HAP-1 (cell line): Measurements from ENCODE around the gene RNASE7.
A peak's percentile ranks its signal among the peaks of the same experiment; 100 is the strongest.

Experiments used
- DNase-seq, 2 experiments: peaks; one replicate each; pipeline ENCODE4 v3.0.0-alpha.2; 2016 to 2020; ENCODE audit warnings: low spot score in 2 of 2
- H3K27me3 ChIP-seq: fragments of 250-450 bp; sonication (Bioruptor Pico); 2 replicates; pipeline ENCODE4 v1.5.1; 2020; ENCODE audit warnings: low read depth, mild to moderate bottlenecking, moderate library complexity
- H3K36me3 ChIP-seq: fragments of 250-450 bp; sonication (Bioruptor Pico); replicated peaks from 2 replicates; pipeline ENCODE4 v1.5.1; 2020; ENCODE audit warnings: mild to moderate bottlenecking
- H3K4me1 ChIP-seq: fragments of 250-450 bp; sonication (Bioruptor Pico); 2 replicates; pipeline ENCODE4 v1.5.1; 2020; ENCODE audit warnings: mild to moderate bottlenecking
- H3K4me3 ChIP-seq: fragments of 250-450 bp; sonication (Bioruptor Pico); 2 replicates; pipeline ENCODE4 v1.5.1; 2020; ENCODE audit warnings: mild to moderate bottlenecking, moderate library complexity
- H3K9me3 ChIP-seq: fragments of 250-450 bp; sonication (Bioruptor Pico); 2 replicates; pipeline ENCODE4 v1.5.1; 2020; ENCODE audit warnings: mild to moderate bottlenecking, moderate library complexity
- in situ Hi-C: fragments of 300-500 bp; cut with MboI; formaldehyde crosslinking; loops from 3 replicates; pipeline ENCODE4 v1.14.3; 2020; ENCODE audit warnings: low sequenced_read_pairs, inconsistent platforms, mixed read lengths

The RNASE7 gene

DNA sequence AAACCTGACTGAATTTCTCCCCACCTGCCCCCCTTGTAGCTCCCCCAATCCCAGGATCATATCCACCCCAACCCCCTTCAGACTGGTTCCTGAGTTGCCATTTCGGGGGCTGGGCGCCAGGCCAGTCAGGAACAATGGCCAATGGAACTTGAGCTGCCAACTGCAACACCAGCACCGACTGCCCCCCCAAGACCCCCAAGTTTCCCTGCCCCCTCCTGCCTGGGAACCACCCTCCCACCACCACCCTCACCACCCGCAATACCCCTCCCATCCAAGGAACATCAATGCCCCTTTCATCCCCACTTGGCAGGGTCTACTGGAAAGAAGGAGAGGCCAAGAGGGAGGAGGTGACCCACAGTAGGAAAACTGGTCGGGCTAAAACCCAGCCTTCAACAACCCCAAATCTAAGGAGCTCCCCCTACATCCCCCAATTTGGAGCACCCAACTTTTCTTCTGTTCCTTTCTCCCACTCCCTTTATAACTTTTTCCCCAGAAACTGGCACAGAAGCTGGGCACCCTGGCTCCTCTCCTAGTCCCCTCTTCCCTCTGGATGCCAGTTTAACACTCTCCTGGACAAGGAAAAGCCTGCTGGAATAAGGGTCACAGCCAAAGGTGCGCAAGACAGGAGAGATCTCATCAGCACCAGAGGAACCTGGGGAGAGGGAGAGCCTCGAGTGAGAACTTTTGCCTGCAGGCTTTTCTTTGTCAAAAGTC lies 15.7 kb upstream of the RNASE7 start:
- Histone ChIP-seq H3K9me3 (no peaks in the 10 kb centered on the region), H3K27me3 (no peaks in the 10 kb centered on the region), H3K36me3 (no peaks in the 10 kb centered on the region; the same call in 1 of the 2 replicates), H3K4me1 (peaks cover 5% of the 10 kb centered on the region), H3K4me3 (no peak overlapping the region)
- in situ Hi-C loops, result no loop called here
- DNase-seq, result no peak

GRCh38 chr14:21026988-21027315 lies 15.2 kb upstream of the RNASE7 start:
- no peak overlapping the region for H3K4me3 ChIP-seq
- in situ Hi-C loops, result no loop called here
- no peaks in the 10 kb centered on the region for H3K27me3 ChIP-seq
- no peaks in the 10 kb centered on the region for H3K9me3 ChIP-seq
- H3K36me3 ChIP-seq, result no peaks in the 10 kb centered on the region
- DNase-seq, result no peak
- H3K4me1 ChIP-seq, result peaks cover 5% of the 10 kb centered on the region

DNA sequence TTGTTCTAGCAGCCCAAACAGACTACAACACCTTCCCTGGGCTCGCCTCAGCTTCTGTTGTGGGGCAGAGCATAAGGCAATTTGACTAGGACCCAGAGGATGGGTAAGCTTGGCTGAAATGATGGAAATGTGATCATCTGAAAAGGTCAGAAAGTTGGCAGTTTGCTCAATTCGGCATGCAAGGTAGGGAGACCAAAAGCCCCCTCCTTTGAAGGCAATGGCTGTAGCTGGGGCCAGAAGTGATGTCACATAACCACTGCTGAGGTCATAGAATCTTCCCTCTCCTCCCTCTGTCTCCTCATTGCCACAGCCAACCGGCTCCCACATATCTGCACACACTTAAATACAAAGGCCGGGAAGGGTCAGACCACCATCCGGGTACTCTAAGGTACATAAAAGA lies 12.2 kb upstream of the RNASE7 start, which contains the start of gene TPPP2:
TSS of gene TPPP2 (plus strand) at position 301 of the 400 bp plus-strand sequence. CDS start 365 bp downstream, outside the sequence.
- no peaks in the 10 kb centered on the region for H3K27me3 ChIP-seq
- in situ Hi-C loops, result no loop called here
- H3K36me3 ChIP-seq, result no peaks in the 10 kb centered on the region
- no peak within 1 kb of the TSS for H3K4me3 ChIP-seq
- DNase-seq, result no peak
- no peaks in the 10 kb centered on the region for H3K9me3 ChIP-seq
- no peaks in the 10 kb centered on the region for H3K4me1 ChIP-seq

GRCh38 chr14:21030531-21030930 lies 11.6 kb upstream of the RNASE7 start:
- no peaks in the 10 kb centered on the region for H3K36me3 ChIP-seq
- in situ Hi-C loops, result no loop called here
- H3K9me3 ChIP-seq, result no peaks in the 10 kb centered on the region
- DNase-seq, result no peak
- no peaks in the 10 kb centered on the region for H3K4me1 ChIP-seq
- H3K4me3 ChIP-seq, result no peak overlapping the region
- no peaks in the 10 kb centered on the region for H3K27me3 ChIP-seq

GRCh38 chr14:21032326-21033132 lies 9.6 kb upstream of the RNASE7 start:
- Histone ChIP-seq H3K9me3 (no peaks in the 10 kb centered on the region), H3K4me3 (no peak overlapping the region), H3K36me3 (no peaks in the 10 kb centered on the region), H3K27me3 (no peaks in the 10 kb centered on the region), H3K4me1 (no peaks in the 10 kb centered on the region)
- no peak for DNase-seq
- in situ Hi-C loops, result no loop called here

DNA sequence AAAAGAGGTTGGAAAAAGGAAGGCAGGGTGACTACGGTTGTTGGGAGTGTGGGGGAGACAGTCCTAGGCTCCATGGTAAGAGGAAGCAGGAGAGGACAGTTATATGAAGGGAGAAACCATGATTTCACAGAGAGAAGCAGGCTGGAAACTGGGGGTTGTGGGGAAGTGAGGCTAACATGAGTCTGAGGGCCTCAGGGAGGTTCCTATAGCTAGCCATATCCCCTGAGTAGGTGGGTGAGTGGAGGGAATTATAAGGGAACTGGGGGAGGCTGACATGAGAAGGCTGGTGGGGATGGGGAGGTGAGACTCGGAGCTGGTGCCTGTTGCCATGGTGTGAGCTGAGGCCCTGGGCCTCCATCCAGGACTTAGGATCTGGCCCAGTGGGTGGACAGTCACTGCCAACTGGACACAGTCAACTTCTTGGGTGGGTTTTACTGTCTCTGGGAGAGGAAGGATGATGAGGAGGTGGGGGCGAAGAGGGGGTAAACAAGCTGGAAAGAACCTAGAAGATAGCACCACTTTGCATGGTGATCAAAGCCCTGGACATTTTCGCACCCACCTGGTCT lies 8.9 kb upstream of the RNASE7 start:
- H3K4me3 ChIP-seq, result no peak overlapping the region
- no peaks in the 10 kb centered on the region for H3K36me3 ChIP-seq
- H3K9me3 ChIP-seq, result no peaks in the 10 kb centered on the region
- no peak for DNase-seq
- in situ Hi-C loops, result no loop called here
- H3K4me1 ChIP-seq, result no peaks in the 10 kb centered on the region
- no peaks in the 10 kb centered on the region; the same call in none of the 2 replicates for H3K27me3 ChIP-seq

DNA sequence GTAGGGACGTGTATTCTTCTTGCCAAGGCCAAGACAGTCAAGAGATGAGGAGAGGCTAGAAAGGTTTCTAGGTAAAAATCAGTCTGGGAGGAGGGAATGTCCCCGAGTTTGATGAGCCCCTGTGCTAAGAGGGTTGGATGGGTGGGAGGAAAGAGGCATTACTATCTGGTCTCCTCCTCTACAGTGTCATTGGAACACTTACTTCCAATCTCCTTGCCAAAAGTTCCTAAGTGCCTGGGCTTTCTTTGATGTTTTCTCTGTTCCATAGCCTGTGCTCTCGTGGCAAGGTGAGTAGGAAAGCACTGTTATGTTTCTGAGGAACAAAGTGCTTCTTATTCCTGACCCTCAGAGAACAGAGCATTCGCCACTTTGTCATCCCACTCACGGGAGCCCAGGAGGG lies 7.5 kb upstream of the RNASE7 start, which contains the start of gene RNASE13:
TSS of gene RNASE13 (minus strand) at position 101 of the 400 bp plus-strand sequence. CDS start 519 bp downstream, outside the sequence.
- no peaks in the 10 kb centered on the region for H3K9me3 ChIP-seq
- in situ Hi-C loops, result no loop called here
- H3K4me1 ChIP-seq, result no peaks in the 10 kb centered on the region
- H3K27me3 ChIP-seq, result no peaks in the 10 kb centered on the region; the same call in none of the 2 replicates
- no peaks in the 10 kb centered on the region for H3K36me3 ChIP-seq
- DNase-seq, result no peak
- H3K4me3 ChIP-seq, result no peak within 1 kb of the TSS

DNA sequence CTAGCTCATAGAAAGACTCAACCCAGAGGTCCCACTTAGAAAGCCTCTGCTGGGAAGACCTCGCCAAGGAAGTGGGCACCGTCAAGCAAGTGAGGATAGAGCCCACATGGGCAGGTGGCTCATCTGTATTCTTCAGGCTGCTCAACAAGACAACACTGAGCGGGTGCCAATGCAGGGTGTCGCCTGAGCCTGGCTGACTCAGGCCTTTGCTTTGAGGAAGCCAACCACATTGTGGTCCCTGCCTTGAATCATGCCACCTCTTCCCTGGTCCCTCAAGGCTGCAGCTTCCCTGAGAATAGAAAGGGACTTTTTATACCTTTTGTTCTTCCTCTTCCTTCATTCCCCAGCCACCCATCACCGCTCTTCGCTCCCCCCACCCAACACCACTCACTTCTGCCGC lies 5.4 kb upstream of the RNASE7 start:
- no peak for DNase-seq
- Histone ChIP-seq H3K27me3 (no peaks in the 10 kb centered on the region; the same call in none of the 2 replicates), H3K4me1 (no peaks in the 10 kb centered on the region), H3K4me3 (no peak overlapping the region), H3K36me3 (no peaks in the 10 kb centered on the region), H3K9me3 (no peaks in the 10 kb centered on the region)
- in situ Hi-C loops, result no loop called here

- H3K4me1 ChIP-seq, result no peaks in the 10 kb centered on the region
- in situ Hi-C loops, result no loop called here
- no peaks in the 10 kb centered on the region for H3K36me3 ChIP-seq
- no peak overlapping the region for H3K4me3 ChIP-seq
- DNase-seq, result no peak
- H3K9me3 ChIP-seq, result no peaks in the 10 kb centered on the region
- H3K27me3 ChIP-seq, result no peaks in the 10 kb centered on the region; the same call in none of the 2 replicates
Observed at GRCh38 chr14:21037156-21037555, 5.0 kb upstream of the RNASE7 start.

GRCh38 chr14:21038441-21039422 lies 3.4 kb upstream of the RNASE7 start:
- H3K36me3 ChIP-seq, result no peaks in the 10 kb centered on the region
- no peak overlapping the region for H3K4me3 ChIP-seq
- in situ Hi-C loops, result no loop called here

GRCh38 chr14:21039585-21040369 lies 2.4 kb upstream of the RNASE7 start:
- in situ Hi-C loops, result no loop called here
- peaks cover 3% of the 10 kb centered on the region for H3K27me3 ChIP-seq
- H3K4me3 ChIP-seq, result no peak overlapping the region
- no peaks in the 10 kb centered on the region for H3K9me3 ChIP-seq
- H3K36me3 ChIP-seq, result no peaks in the 10 kb centered on the region
- H3K4me1 ChIP-seq, result no peaks in the 10 kb centered on the region
- DNase-seq, result peak; percentile 50 to 73

More at GRCh38 chr14:21038441-21039422, 3.4 kb upstream of the RNASE7 start:
- Histone ChIP-seq H3K9me3 (no peaks in the 10 kb centered on the region), H3K4me1 (no peaks in the 10 kb centered on the region), H3K27me3 (no peaks in the 10 kb centered on the region; the same call in none of the 2 replicates)
- no peak for DNase-seq

- no peaks in the 10 kb centered on the region for H3K9me3 ChIP-seq
- no peak for DNase-seq
- no peak overlapping the region for H3K4me3 ChIP-seq
- no peaks in the 10 kb centered on the region for H3K4me1 ChIP-seq
- in situ Hi-C loops, result no loop called here
- no peaks in the 10 kb centered on the region for H3K36me3 ChIP-seq
- peaks cover 6% of the 10 kb centered on the region for H3K27me3 ChIP-seq
Observed at GRCh38 chr14:21040370-21040925, 1.7 kb upstream of the RNASE7 start.
